Muscle layer of duodenum (tissue), 2 donors: Measurements from ENCODE around the gene MAGI2.

Source experiments
- H3K27ac ChIP-seq: one replicate; pipeline ENCODE4 v1.7.0; 2013; ENCODE audit warnings: mild to moderate bottlenecking, low read length
- H3K27me3 ChIP-seq: one replicate; pipeline ENCODE4 v1.7.0; 2013; ENCODE audit warnings: low read depth, mild to moderate bottlenecking, control low read depth, low read length
- H3K36me3 ChIP-seq, 2 donors: one replicate each; pipeline ENCODE4 v1.7.0; 2013; ENCODE audit warnings: low read length in 2 of 2, control low read depth in 1 of 2, mild to moderate bottlenecking in 1 of 2; ENCODE audit not compliant: insufficient read depth in 2 of 2, control insufficient read depth in 1 of 2
- H3K4me1 ChIP-seq, 2 donors: one replicate each; pipeline ENCODE4 v1.7.0; 2013; ENCODE audit warnings: low read length in 2 of 2, mild to moderate bottlenecking in 2 of 2, control low read depth in 1 of 2, moderate library complexity in 1 of 2; ENCODE audit not compliant: insufficient read depth in 2 of 2, control insufficient read depth in 1 of 2
- H3K4me3 ChIP-seq, 2 donors: one replicate each; pipeline ENCODE4 v1.7.0; 2013; ENCODE audit warnings: low read length in 2 of 2, low read depth in 1 of 2, mild to moderate bottlenecking in 1 of 2
- H3K9me3 ChIP-seq, 2 donors: one replicate each; pipeline ENCODE4 v1.7.0; 2013; ENCODE audit warnings: low read length in 2 of 2, control low read depth in 1 of 2, mild to moderate bottlenecking in 1 of 2; ENCODE audit not compliant: control insufficient read depth in 1 of 2
- donor health status: healthy.

Gene MAGI2

DNA sequence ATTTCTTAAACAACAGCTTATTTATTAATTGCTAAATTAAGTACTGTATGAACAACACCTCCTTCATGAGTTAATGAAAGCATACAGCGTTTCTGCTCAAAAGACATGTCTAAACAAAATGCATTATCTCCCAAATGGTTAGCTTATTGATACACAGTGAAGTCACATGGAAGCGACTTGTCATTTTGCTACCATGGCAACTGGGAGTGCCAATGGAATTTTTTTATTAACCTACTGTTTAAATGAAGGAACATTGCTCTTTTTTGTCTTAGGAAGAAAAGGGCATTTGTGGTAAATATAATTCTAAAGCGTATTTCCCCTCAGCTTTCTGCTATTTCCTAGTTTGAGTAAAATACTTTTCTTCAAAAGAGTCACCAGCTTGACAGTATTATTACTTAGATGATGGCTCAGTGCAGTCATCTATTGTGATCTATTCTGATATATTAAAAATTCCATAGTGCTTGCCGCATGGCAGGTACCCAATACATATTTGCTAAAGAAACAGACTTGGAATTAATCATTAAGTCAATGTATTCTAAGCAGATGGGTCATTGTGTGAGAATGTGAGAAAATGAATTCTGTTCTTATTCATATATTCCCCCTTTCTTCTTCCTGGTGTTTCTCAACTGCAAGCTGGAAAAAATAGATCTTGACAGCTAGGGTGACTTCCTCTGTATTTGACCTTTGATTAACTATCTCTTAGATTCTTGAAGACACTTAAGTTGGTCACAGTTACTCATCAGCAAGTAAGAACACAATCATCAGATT is 818.3 kb downstream of the MAGI2 start:
- Histone ChIP-seq H3K4me1 (no peaks in the 10 kb centered on the region), H3K4me3 (no peak overlapping the region), H3K27me3 (no peaks in the 10 kb centered on the region), H3K9me3 (no peaks in the 10 kb centered on the region), H3K27ac (no peak overlapping the region), H3K36me3 (no peaks in the 10 kb centered on the region)

GRCh38 chr7:78634093-78634492 is 819.4 kb downstream of the MAGI2 start:
- Histone ChIP-seq H3K4me1 (no peaks in the 10 kb centered on the region), H3K27ac (no peak overlapping the region), H3K9me3 (no peaks in the 10 kb centered on the region), H3K4me3 (no peak overlapping the region), H3K27me3 (no peaks in the 10 kb centered on the region), H3K36me3 (no peaks in the 10 kb centered on the region)

DNA sequence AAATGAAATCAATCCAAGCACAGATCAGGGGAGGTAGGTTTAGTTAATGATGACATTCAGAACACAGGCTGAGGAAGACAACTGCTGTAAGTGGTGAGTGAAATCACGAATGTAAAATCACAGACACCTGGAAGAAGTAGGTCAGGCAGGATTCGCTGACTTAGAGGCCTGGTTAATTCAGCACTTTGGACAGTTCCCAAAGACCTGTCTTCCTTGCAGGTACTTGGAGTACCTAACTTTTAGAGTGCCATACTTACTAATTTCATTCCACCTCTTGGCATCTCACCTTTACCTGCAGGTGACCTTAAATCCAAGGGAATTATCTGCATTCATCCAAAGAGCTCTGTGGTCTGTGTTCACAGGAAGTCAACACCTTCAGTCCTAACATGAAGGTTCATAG is 832.5 kb downstream of the MAGI2 start:
- H3K9me3 ChIP-seq: no peaks in the 10 kb centered on the region

GRCh38 chr7:78616539-78616938 is 836.9 kb downstream of the MAGI2 start:
- Histone ChIP-seq H3K4me1 (no peaks in the 10 kb centered on the region), H3K27me3 (no peaks in the 10 kb centered on the region), H3K4me3 (no peak overlapping the region), H3K36me3 (no peaks in the 10 kb centered on the region), H3K9me3 (no peaks in the 10 kb centered on the region), H3K27ac (no peak overlapping the region)

More for the DNA sequence above, 832.5 kb downstream of the MAGI2 start:
- Histone ChIP-seq H3K4me3 (no peak overlapping the region), H3K27me3 (no peaks in the 10 kb centered on the region), H3K4me1 (no peaks in the 10 kb centered on the region), H3K36me3 (peaks cover 0 to 3% of the 10 kb centered on the region in 2 donors), H3K27ac (no peak overlapping the region)

- no peaks in the 10 kb centered on the region for H3K27me3 ChIP-seq
- no peaks in the 10 kb centered on the region for H3K9me3 ChIP-seq
- no peaks in the 10 kb centered on the region for H3K36me3 ChIP-seq
- H3K4me3 ChIP-seq: no peak overlapping the region
- H3K27ac ChIP-seq: no peak overlapping the region
- H3K4me1 ChIP-seq: no peaks in the 10 kb centered on the region
These were observed 844.2 kb downstream of the MAGI2 start for GRCh38 chr7:78609281-78609680.

- no peaks in the 10 kb centered on the region for H3K4me1 ChIP-seq
- no peaks in the 10 kb centered on the region for H3K9me3 ChIP-seq
- H3K27me3 ChIP-seq: no peaks in the 10 kb centered on the region
- H3K4me3 ChIP-seq: no peak overlapping the region
- no peak overlapping the region for H3K27ac ChIP-seq
- no peaks in the 10 kb centered on the region for H3K36me3 ChIP-seq
These were observed 846.4 kb downstream of the MAGI2 start for GRCh38 chr7:78607099-78607498.

DNA sequence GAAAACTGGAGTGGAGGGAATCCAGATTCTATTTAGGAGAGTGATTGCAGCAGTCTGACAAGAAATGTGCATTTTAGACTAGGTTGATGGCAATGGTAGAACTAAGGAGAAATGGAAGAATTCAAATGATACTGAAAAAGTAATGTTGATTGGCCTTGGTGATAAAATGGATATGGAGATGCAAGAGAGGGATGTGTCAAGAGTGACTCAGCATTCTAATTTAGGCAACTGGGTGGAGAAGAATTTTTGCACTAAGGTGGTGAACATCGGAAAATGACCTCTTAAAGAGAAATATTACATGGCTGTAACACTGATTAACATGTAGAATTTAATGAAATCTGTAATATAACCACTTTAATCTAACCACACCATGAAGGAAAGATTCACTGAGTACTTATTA is 848.3 kb downstream of the MAGI2 start:
- no peak overlapping the region for H3K27ac ChIP-seq
- H3K36me3 ChIP-seq: no peaks in the 10 kb centered on the region
- H3K4me1 ChIP-seq: no peaks in the 10 kb centered on the region
- no peak overlapping the region for H3K4me3 ChIP-seq
- no peaks in the 10 kb centered on the region for H3K9me3 ChIP-seq
- H3K27me3 ChIP-seq: no peaks in the 10 kb centered on the region

- Histone ChIP-seq H3K9me3 (no peaks in the 10 kb centered on the region), H3K36me3 (no peaks in the 10 kb centered on the region), H3K27me3 (no peaks in the 10 kb centered on the region), H3K27ac (no peak overlapping the region), H3K4me3 (no peak overlapping the region), H3K4me1 (no peaks in the 10 kb centered on the region)
These were observed 851.7 kb downstream of the MAGI2 start for GRCh38 chr7:78601728-78602127.

DNA sequence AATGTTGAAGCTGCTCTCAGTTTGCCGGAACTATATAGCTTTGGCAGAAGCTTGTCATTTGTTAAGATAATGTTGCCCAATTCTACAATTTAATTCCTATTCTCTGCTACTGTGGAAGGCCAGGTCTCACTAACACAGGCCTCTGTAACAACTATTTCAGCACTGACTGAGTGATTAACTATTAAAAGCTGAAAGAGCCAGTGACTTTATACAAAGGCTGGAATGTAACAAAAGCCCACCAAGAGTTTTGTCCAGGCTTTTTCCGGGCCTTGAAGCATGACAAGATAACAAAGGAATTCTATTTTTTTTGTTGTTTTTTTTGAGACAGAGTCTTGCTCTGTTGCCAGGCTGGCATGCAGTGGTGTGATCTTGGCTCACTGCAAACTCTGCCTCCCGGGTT is 859.3 kb downstream of the MAGI2 start:
- no peaks in the 10 kb centered on the region for H3K36me3 ChIP-seq
- no peak overlapping the region for H3K4me3 ChIP-seq
- no peak overlapping the region for H3K27ac ChIP-seq
- H3K9me3 ChIP-seq: no peaks in the 10 kb centered on the region
- no peaks in the 10 kb centered on the region for H3K4me1 ChIP-seq
- no peaks in the 10 kb centered on the region for H3K27me3 ChIP-seq

DNA sequence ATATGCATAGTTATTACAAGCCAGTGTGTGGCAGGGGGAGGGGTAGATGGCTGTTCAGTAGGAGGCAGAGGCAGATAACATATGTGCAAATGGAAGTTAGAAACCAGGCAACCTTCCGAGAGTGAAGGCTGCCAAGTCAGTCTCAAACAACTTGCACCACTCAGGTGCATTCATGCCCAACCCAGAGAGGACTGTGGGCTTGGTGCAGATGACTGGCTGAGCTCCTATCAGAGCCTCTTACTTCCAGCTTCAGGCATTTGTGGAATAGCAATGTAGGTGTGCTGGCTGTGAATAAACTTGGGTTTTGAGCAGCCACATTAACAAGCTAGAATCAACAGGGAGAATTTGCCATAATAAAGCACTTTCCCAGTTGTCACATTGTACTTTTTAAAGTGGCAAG is 865.1 kb downstream of the MAGI2 start:
- no peaks in the 10 kb centered on the region for H3K4me1 ChIP-seq
- H3K27ac ChIP-seq: no peak overlapping the region
- no peaks in the 10 kb centered on the region for H3K27me3 ChIP-seq
- no peak overlapping the region for H3K4me3 ChIP-seq
- H3K36me3 ChIP-seq: no peaks in the 10 kb centered on the region
- no peaks in the 10 kb centered on the region for H3K9me3 ChIP-seq

DNA sequence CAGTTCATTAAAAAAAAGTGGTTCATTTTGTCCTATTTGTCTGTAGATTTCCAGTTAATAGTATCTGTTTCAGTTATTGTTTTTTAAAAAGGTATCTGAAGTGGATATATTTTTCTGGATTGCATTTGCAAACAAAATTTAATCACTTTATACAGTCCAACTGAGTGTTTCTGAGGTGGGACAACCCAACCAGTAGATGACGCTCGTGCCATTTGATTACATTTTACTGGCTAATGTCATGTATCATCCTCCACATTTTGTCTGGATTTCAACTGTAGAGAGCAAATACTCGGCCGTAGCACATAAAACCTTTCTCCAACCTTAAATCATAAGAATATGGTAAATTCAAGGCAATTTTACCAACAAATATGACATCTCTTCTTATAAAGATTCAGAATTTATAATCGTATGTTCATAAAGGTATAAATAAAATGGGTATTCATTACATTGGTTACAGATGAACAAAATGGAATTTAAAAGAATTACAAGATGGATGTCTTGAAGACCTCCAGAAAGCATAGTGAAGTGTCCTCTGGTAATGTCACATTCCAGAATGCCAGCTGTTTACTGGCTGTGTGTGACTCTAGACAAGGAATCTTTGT is 865.9 kb downstream of the MAGI2 start:
- Histone ChIP-seq H3K4me3 (no peak overlapping the region), H3K36me3 (no peaks in the 10 kb centered on the region), H3K9me3 (no peaks in the 10 kb centered on the region), H3K4me1 (no peaks in the 10 kb centered on the region), H3K27ac (no peak overlapping the region), H3K27me3 (no peaks in the 10 kb centered on the region)

- no peak overlapping the region for H3K4me3 ChIP-seq
- no peaks in the 10 kb centered on the region for H3K4me1 ChIP-seq
- H3K27me3 ChIP-seq: no peaks in the 10 kb centered on the region
- no peaks in the 10 kb centered on the region for H3K36me3 ChIP-seq
- no peak overlapping the region for H3K27ac ChIP-seq
- H3K9me3 ChIP-seq: no peaks in the 10 kb centered on the region
These were observed 867.5 kb downstream of the MAGI2 start for GRCh38 chr7:78585980-78586379.
